Daoy (cell line): Measurements from ENCODE around the gene SZT2. TPM values are rescaled to one million over a fixed set of nuclear protein-coding genes. Genes with fewer than 3 reads are reported as not detected.

Source experiments
- DNase-seq: peaks from one replicate; pipeline ENCODE4 v3.0.0-alpha.2; 2015; ENCODE audit warnings: low read depth
- total RNA-seq: library from RNA; depleted of rRNA; stranded (reverse); fragments of >200 nt; shearing (Covaris generic); gene quantifications from 2 replicates; pipeline ENCODE4 v1.2.3, GENCODE V29; 2014; rRNA removed

SZT2 gene
- 10.6 and 16.7 TPM in 2 replicates for total RNA-seq

DNA sequence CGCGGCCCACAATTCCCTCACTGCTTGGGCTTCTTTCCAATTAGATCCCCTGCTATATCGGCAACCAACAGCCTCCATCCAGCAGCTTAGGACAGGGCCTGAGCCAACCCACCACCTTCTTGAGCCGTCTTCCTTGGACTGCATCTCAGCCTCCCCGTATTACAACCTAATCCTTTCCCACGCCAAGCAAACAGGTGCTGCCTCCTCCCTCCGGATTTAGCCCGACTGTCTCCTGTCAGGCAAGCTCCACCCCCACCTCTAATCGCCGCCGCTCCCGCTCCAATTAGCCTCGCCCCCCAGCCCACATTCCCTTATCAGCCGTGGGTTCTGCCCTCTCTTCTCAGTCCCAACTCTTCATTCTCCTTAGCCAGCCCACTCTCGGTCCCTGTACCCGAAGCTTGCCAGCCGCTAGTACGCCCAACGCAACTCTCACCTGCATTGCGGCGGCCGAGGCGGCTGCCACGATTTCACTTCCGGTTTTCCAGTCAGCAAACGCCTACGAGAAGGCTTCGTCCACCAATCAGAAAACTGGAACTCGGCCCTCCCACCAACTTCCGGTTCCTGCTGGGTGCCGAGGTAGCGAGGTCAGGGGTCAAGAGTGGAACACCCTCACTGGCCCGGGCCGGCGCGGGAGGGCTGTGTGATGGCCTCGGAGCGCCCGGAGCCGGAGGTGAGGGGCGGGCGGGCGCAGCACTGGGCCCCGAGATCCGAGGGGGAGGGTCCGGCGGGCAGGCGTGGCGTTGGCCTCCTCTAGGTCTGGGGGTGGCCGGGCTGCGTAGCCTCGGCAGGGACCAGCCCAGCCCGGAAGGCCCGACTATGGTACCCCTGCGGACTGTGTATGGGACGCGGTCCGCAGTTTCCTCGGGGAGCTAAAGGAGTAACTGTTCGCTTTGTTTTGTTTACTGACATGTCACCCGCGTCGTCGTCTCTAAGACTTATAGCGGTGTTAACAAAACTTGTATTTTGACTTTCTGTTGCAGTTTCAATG lies at the start of gene SZT2, which contains the start of gene MED8:
Gene SZT2, plus strand, starts transcription at position 574 of the 988 bp plus-strand sequence. Its CDS starts 70 bp downstream, at position 644.
Gene MED8, minus strand, starts transcription at position 475 of the 988 bp plus-strand sequence. Its CDS starts 36 bp downstream, at position 439.
- peak; percentile 95 for DNase-seq

DNA sequence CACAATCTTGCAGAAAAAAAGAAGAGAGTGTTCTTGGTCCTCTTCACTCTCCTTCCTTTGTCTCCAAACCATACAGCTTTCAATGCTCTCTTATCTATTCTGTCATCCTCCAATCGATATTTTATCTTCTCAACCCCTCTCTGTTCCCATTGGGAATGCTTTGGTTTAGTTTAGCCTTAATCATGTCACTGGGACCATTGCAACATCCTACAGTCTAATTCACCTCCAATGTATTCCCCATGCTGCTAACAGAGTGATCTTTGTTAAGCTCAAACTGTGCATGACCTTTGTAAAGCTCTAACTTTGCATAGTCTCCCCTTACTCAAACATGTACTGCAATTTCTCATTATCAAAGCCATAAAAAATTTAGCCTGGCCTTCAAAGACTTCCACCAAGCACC lies 49.1 kb upstream of the SZT2 start:
- no peak for DNase-seq

DNA sequence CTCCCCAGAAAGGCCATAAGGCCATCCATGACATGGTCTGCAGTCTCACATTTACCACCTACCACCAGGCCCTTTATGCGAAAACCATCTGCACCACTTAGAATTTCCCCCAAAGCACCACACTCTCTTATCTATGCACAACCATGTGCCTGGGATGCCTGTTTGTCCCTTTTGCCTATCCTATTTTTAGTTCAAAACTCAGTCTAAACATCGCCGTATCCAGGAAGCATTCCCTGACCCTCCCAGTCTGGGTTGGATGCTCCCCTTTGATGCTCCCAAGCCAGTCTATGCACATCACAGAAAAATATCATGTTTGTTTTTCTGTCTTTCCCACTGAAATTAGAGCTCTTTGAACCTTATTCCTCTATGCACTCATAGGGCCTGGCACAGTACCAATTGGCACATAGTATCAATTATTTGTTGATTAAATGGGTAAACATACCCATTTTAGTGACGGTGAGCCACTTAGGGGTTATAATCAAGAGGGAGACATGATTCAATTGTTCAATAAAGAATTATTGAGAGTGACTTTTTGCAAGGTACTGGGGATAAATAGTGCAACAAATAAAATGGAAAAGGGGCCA lies 45.3 kb upstream of the SZT2 start:
- peak; percentile 29 for DNase-seq

DNA sequence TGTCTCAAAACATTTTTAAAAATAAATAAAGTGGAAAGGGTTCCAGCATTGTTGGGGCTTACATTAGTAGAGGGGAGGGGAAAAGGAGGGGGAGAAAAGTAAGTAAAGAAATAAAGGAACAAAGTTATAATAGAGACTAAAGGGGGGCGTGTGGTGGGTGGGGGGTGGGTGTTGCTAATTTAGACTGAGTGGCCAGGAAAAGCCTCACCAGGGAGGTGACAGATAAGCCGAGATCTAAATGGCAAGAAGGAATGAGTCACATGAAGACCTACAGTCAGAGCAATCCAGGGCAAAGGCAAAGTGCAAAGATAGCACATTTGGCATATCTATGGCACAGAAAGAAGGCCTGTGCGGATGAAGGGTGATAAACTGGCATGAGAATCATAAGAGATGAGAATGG lies 44.6 kb upstream of the SZT2 start:
- DNase-seq = peak; percentile 74

DNA sequence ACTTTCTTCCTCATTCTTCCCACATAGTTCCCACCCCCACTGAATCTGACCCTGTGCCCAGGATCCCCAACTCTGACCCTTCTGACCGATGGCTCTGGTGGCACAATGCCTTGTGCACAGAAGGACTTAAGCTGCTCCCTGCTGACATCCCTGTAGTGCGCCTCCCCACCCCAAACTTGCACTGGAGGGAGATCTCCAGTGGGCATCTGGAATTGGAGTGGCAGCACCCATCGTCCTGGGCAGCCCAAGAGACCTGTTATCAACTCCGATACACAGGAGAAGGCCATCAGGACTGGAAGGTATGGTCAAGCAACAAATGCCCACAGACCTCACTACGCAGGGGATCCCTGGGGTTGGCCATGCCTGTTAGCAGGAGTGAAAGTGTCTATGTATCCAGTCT lies 43.1 kb upstream of the SZT2 start:
- DNase-seq = no peak

DNA sequence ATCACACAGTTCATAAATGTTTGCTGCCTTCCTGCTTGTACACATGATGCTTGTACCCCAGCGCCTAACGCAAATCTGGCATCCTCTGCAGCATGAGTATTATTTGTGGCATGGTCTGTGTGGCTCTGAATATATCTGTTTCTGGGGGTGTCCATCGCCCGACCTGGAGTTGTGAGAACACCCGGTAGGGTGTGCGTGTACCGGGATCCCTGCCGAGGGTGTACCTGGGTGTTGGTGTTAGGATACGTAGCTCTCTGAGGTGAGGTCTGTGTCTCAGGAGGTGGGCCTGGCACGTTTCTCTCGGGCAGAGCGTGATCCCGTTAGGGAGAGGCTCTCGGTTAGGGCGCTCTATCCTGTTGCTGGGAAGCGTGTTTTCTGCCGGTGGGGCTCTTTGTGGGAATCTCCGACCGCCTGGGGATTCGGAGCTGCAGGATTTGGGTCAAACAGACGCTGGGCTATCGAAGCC lies 41.3 kb upstream of the SZT2 start:
- DNase-seq = no peak

DNA sequence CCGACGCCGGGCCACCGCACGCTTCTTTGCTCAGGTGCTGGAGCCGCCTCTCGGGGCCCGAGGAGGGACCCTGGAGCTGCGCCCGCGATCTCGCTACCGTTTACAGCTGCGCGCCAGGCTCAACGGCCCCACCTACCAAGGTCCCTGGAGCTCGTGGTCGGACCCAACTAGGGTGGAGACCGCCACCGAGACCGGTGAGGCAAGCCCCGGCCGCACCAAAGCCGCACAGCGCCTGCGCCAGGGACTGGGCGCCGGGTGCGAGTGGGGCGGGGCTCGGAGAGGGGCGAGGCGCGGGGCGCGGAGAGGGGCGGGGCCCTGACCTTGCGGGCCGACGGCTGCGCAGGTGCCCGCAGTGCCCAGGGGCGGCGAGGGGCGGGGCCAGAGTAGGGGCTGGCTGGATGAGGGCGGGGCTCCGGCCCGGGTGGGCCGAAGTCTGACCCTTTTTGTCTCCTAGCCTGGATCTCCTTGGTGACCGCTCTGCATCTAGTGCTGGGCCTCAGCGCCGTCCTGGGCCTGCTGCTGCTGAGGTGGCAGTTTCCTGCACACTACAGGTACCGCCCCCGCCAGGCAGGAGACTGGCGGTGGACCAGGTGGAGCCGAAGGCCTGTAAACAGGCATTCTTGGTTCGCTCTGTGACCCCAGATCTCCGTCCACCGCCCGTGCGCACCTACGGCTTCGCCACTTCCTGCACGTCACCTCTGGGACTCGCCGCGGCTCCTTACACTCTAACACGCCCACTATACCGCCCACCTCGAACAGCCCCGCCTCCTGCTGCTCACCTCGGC lies 40.7 kb upstream of the SZT2 start:
- DNase-seq = peak; percentile 91

DNA sequence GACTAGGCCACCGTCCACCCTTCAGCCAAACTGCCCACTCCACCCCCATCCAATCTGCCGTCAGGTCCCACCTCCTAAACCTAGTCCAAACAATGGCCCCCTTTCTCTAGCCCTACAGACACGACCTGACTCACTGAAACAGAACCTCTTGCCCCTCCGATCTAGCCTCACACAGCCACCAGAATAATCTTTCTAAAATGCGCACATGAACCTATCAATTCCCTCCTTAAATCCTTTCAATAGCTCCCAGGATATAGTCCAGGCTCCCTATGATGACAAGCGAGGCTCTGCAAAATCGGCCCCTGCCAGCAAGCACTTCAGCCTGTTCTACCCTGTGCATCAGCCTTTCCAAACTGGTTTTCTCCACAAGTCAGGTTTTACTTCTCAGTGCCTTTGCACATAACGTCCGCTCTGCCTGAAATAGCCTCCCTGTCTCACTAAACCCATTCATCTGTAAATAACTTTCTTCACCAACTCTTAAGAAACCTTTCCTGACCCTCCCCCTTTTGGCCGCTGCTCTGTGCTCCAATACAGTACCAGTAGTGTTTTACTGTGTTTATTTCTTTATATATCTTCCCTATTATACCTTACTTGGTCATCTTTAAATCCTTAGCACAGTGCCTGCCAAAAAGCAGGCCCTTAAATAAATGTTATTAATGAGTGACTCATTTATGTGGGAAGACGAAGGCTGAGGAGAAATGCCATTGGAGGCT lies 39.9 kb upstream of the SZT2 start:
- no peak for DNase-seq

DNA sequence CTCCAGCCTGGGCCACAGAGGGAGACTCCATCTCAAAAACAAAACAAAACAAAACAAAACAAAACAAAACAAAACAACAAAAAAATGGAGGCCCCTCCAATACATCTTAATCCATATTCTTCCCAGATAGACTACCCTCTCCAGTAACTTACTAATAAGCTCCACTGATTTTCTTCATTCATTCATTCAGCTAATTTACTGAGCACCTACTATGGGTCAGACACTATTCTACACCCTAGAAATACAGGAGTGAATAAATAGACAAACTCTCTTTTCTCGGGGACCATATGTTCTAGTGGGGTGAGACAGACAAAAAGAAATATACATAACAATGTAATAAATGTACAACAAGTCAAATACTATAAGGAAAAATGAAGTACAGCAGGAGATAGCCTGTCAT lies 38.7 kb upstream of the SZT2 start:
- DNase-seq = no peak

DNA sequence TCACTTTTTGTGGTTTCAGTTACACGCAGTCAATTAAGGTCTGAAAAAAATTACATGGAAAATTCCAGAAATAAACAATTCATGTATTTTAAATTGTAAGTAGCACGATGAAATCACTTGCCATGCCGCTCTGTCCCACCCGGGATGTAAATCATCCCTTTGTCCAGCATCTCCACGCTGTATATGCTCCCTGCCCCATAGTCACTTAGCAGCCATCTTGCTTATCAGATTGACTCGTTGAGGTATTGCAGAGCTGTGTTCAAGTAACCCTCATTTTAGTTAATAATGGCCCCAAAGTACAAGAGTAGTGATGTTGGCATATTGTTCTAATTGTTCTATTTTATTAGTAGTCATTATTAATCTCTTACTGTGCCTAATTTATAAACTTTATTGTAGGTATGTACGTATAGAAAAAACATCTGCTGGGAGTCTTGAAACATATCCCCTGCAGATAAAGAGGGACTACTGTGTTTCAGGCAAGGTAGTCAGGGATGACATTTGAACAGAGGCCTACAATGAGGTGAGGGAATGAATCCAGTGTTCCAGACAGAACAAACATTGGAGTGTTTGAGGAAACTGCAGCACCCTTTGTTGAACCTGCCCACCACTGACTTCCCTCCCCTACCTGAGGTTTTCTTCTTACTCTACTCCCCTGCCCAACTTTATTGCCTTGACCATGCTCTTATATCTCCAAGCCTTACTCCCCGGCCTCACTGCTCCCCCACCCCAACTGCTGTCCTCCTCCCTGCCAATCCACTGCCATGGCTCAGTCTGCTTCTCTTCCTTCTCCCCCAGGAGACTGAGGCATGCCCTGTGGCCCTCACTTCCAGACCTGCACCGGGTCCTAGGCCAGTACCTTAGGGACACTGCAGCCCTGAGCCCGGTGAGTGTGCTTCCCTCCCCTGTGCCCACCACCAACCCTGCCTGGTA lies 38.0 kb upstream of the SZT2 start:
- DNase-seq = no peak

DNA sequence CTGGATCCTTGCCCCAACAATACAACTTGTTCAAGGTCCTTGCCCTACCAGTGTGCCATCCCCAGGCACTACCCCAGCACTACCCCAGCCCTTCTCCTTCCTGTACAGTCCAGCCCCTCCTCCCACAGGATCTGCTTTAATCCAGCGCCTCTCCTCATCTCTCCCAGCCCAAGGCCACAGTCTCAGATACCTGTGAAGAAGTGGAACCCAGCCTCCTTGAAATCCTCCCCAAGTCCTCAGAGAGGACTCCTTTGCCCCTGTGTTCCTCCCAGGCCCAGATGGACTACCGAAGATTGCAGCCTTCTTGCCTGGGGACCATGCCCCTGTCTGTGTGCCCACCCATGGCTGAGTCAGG lies 37.4 kb upstream of the SZT2 start:
- DNase-seq = no peak

DNA sequence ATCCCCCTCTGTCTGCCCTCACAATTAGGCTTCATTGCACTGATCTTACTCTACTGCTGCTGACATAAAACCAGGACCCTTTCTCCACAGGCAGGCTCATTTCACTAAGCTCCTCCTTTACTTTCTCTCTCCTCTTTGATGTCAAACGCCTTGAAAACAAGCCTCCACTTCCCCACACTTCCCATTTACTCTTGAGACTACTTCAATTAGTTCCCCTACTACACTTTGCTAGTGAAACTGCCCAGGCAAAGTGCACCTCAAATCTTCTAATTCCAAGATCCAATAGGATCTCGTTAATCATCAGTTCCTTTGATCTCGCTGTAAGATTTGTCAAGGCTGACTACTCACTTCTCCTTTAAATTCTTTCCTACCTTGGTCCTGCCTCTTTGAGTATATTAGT lies 36.8 kb upstream of the SZT2 start:
- DNase-seq = no peak

DNA sequence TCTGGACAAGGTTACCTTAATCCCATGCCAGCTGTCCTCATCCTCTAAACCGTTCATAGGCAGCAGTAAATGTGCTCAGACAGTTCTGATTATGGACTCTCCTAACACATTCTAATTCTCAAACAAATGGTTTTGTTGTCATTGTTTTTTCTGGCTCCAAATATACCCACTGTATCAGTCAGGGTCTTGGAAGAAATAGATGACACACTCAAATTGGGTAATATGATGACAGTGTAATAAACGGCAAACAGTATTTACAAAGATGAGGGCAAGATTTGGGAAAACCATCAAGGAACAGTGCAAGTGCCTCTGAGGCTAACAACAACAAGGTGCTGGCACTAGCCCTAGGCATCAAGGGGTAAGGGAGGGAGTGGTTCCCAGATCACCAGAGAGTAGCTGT lies 35.2 kb upstream of the SZT2 start:
- no peak for DNase-seq

DNA sequence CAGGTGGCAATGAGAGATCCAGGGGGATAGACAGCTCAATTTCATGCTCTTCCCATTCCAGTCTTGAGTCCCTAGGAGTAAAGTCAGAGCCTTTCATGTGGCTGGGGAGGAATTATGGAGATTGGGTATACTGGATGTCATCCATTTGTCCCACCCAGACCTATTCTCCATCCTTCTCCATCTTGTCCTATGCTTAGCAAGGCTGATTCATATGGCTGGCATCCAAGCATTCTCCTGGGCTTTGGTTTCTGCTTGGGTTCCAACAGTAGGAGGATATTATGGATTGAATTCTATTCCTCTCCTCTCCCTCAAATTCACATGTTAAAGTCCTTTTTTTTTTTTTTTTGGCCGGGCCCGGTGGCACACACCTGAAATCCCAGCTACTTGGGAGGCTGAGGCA lies 34.8 kb upstream of the SZT2 start:
- DNase-seq = no peak

DNA sequence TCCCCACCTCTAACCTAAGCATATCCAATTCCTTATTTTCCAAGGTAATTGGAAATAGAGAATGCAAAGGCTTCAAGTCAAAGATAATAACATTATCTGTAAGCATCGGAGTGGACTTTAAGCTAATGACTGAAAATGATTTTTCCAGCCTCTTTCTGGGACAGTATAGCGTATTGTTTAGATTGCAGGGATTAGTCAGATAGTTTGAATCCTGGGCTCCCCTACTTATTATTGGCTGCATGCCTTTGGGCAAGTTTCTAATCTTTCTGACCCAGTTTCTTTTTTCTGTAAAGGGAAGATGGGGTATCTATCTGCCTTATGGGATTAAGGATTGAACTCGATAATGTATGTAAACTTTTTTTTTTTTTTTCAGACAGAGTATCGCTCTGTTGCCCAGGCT lies 32.4 kb upstream of the SZT2 start:
- DNase-seq = no peak

DNA sequence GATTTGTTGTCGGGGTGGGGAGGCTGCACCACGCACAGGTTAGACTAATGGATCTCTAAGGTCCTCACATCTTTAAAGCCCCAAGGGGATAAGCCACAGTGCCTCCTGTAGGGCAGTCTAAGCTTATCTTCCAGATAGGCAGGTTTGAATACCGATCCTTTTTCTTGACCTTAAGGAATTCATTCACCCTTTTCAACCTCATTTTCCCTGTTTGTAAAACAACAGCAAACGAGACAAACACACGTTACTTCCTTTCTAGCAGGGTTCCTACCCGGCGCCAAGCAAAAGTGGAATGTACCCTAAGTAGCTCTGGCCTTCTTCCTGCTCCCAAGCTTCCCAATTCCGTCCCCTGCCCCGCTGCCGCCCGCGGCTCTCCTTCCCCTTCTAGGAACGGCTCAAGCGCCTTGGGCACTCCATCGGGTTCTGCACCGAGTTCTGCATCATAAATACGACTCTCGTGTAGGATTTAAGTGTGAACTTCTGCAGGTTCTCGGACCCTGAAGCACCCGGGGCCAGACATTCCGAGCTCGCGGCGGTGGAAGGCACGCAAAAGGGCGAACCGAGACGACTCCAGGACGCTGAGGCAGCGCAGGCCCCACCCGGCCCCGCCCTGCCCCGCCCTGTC lies 31.5 kb upstream of the SZT2 start:
- peak; percentile 43 for DNase-seq

DNA sequence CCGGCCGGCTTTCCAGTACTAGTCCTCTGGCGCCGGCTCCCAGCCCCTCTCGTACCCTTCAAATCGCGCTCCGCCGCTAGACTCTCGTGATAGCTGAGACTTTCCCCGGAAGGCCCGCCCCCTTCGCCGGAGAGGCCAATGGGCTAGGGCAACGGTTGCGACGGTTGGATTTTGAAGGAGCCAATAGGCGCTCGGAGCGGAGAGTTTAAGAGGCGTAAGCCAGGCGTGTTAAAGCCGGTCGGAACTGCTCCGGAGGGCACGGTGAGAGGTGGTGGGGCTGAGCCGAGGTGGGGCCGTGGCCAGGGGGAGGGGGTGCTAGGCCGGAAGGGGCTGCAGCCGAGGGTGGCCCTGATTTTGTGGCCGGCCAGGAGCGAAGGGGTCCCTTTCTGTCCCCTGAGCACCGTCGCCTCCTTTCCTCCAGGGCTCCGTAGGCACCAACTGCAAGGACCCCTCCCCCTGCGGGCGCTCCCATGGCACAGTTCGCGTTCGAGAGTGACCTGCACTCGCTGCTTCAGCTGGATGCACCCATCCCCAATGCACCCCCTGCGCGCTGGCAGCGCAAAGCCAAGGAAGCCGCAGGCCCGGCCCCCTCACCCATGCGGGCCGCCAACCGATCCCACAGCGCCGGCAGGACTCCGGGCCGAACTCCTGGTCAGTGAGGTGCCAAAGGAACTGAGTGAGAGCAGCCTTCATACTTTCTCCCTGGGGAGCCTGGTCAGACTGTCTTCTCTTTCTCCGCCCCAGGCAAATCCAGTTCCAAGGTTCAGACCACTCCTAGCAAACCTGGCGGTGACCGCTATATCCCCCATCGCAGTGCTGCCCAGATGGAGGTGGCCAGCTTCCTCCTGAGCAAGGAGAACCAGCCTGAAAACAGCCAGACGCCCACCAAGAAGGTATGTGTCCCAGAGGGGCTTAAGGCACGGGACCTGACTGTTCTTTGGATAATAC lies 30.7 kb upstream of the SZT2 start, which contains the start of gene CDC20:
Gene CDC20, plus strand, starts transcription at position 236 of the 948 bp plus-strand sequence. Its CDS starts 235 bp downstream, at position 471.
- peak; percentile 99 for DNase-seq

DNA sequence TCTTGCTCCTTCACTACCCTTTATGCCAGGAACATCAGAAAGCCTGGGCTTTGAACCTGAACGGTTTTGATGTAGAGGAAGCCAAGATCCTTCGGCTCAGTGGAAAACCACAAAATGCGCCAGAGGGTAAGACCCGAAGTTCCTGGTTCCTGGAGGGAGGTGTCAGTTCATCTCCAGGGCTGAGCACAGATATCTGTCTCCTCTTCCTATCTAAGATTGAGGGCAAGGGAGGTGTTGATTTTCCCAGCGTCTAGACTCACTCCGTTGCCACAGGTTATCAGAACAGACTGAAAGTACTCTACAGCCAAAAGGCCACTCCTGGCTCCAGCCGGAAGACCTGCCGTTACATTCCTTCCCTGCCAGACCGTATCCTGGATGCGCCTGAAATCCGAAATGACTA lies 30.0 kb upstream of the SZT2 start:
- no peak for DNase-seq

DNA sequence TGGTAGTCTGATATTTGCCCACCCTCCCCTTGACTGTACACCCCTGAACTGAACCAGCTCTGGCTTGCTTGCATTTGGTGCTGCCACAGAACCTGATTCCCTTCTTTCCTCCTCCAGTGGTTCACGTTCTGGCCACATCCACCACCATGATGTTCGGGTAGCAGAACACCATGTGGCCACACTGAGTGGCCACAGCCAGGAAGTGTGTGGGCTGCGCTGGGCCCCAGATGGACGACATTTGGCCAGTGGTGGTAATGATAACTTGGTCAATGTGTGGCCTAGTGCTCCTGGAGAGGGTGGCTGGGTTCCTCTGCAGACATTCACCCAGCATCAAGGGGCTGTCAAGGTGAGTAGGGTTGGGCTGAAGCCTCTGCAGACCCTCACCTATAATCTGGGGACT lies 29.1 kb upstream of the SZT2 start:
- no peak for DNase-seq
